Trophoblast cell (in vitro differentiated cells and primary cell): ENCODE data around the gene UBIAD1.

ENCODE experiments used
- DNase-seq, 2 donors: peaks; one replicate each; pipeline ENCODE4 v3.0.0-alpha.2; 2016
- H2AFZ ChIP-seq: 2 replicates; pipeline ENCODE4 v1.6.1; 2013; ENCODE audit warnings: low read length, moderate library complexity, mild to moderate bottlenecking; ENCODE audit not compliant: insufficient read depth, poor library complexity
- H2AK5ac ChIP-seq: 2 replicates; pipeline ENCODE4 v1.6.1; 2013; ENCODE audit warnings: mild to moderate bottlenecking, low read length
- H2BK120ac ChIP-seq: 2 replicates; pipeline ENCODE4 v1.6.1; 2013; ENCODE audit warnings: low read length, mild to moderate bottlenecking, moderate library complexity; ENCODE audit not compliant: insufficient read depth, poor library complexity
- H2BK12ac ChIP-seq: 2 replicates; pipeline ENCODE4 v1.6.1; 2013; ENCODE audit warnings: mild to moderate bottlenecking, low read length, moderate library complexity
- H2BK5ac ChIP-seq: 2 replicates; pipeline ENCODE4 v1.6.1; 2013; ENCODE audit warnings: low read length, low read depth, moderate library complexity, mild to moderate bottlenecking; ENCODE audit not compliant: poor library complexity
- H3K14ac ChIP-seq: 2 replicates; pipeline ENCODE4 v1.6.1; 2013; ENCODE audit warnings: mild to moderate bottlenecking, low read length
- H3K18ac ChIP-seq: 2 replicates; pipeline ENCODE4 v1.6.1; 2013; ENCODE audit warnings: mild to moderate bottlenecking, low read length
- H3K23ac ChIP-seq: 2 replicates; pipeline ENCODE4 v1.6.1; 2013; ENCODE audit warnings: low read length
- H3K27ac ChIP-seq: 2 replicates; pipeline ENCODE4 v1.5.1; 2013; ENCODE audit warnings: low read depth, mild to moderate bottlenecking, inconsistent platforms, low read length, moderate library complexity
- H3K27me3 ChIP-seq: 2 replicates; pipeline ENCODE4 v1.6.1; 2013; ENCODE audit warnings: inconsistent platforms, mild to moderate bottlenecking, low read length, moderate library complexity; ENCODE audit not compliant: insufficient read depth
- H3K36me3 ChIP-seq, 2 experiments: 1 replicate in 1 of 2; 2 replicates in 1 of 2; pipeline ENCODE4 v1.6.1; 2013; ENCODE audit warnings: low read length in 2 of 2, mild to moderate bottlenecking in 2 of 2, moderate library complexity in 1 of 2; ENCODE audit not compliant: insufficient read depth in 2 of 2, control insufficient read depth in 1 of 2
- H3K4ac ChIP-seq: 2 replicates; pipeline ENCODE4 v1.6.1; 2013; ENCODE audit warnings: low read depth, mild to moderate bottlenecking, low read length, moderate library complexity
- H3K4me1 ChIP-seq, 2 experiments: 1 replicate in 1 of 2; 2 replicates in 1 of 2; pipeline ENCODE4 v1.6.1; 2013; ENCODE audit warnings: low read length in 2 of 2, mild to moderate bottlenecking in 2 of 2, moderate library complexity in 1 of 2; ENCODE audit not compliant: insufficient read depth in 2 of 2, control insufficient read depth in 1 of 2
- H3K4me2 ChIP-seq: 2 replicates; pipeline ENCODE4 v1.6.1; 2013; ENCODE audit warnings: inconsistent platforms, mild to moderate bottlenecking, low read length, moderate library complexity
- H3K4me3 ChIP-seq: 2 replicates; pipeline ENCODE4 v1.5.1; 2013; ENCODE audit warnings: mild to moderate bottlenecking, low read depth, low read length, inconsistent platforms
- H3K79me1 ChIP-seq: one replicate; pipeline ENCODE4 v1.6.1; 2013; ENCODE audit warnings: low read length
- H3K79me2 ChIP-seq: 2 replicates; pipeline ENCODE4 v1.6.1; 2013; ENCODE audit warnings: low read length, mild to moderate bottlenecking; ENCODE audit not compliant: control insufficient read depth, insufficient read depth, poor library complexity
- H3K9ac ChIP-seq: 2 replicates; pipeline ENCODE4 v1.6.1; 2013; ENCODE audit warnings: mild to moderate bottlenecking, low read length
- H3K9me3 ChIP-seq: 2 replicates; pipeline ENCODE4 v1.6.1; 2013; ENCODE audit warnings: low read depth, mild to moderate bottlenecking, control low read depth, inconsistent platforms, low read length; ENCODE audit not compliant: insufficient read depth
- H4K12ac ChIP-seq: 2 replicates; pipeline ENCODE4 v1.6.1; 2013; ENCODE audit warnings: low read depth, mild to moderate bottlenecking, low read length, moderate library complexity
- H4K8ac ChIP-seq: 2 replicates; pipeline ENCODE4 v1.6.1; 2013; ENCODE audit warnings: low read depth, mild to moderate bottlenecking, low read length, moderate library complexity
- H4K91ac ChIP-seq: one replicate; pipeline ENCODE4 v1.6.1; 2013; ENCODE audit warnings: low read depth, mild to moderate bottlenecking, low read length, moderate library complexity
- WGBS: extraction: QIAGEN DNeasy Blood & Tissue Kit; methylation state at CpG from one replicate; pipeline ENCODE4 v1.1.7; 2013; ENCODE audit warnings: missing lambda C conversion rate; ENCODE audit not compliant: insufficient read length, insufficient coverage; ENCODE audit errors: extremely low coverage; 5-methylcytosine and 5-hydroxymethylcytosine counted together

The UBIAD1 gene

GRCh38 chr1:11281518-11282331, 8.7 kb downstream of the UBIAD1 start:
- H2AK5ac ChIP-seq, result no peak overlapping the region
- no peak overlapping the region for H4K8ac ChIP-seq
- H3K9me3 ChIP-seq, result no peaks in the 10 kb centered on the region
- H3K79me2 ChIP-seq, result no peaks in the 10 kb centered on the region
- no peak overlapping the region for H4K91ac ChIP-seq
- no peaks in the 10 kb centered on the region for H3K79me1 ChIP-seq
- no peak overlapping the region for H2AFZ ChIP-seq
- peaks cover 5 to 7% of the 10 kb centered on the region in 2 experiments for H3K36me3 ChIP-seq
- no peak overlapping the region for H3K4me3 ChIP-seq
- no peak overlapping the region for H3K4me2 ChIP-seq
- no peak overlapping the region for H3K4ac ChIP-seq
- H3K27ac ChIP-seq, result no peak overlapping the region
- H4K12ac ChIP-seq, result no peak overlapping the region
- no peak overlapping the region for H3K18ac ChIP-seq
- no peak overlapping the region for H2BK12ac ChIP-seq
- DNase-seq, result no peak
- no peak overlapping the region for H3K23ac ChIP-seq
- H2BK5ac ChIP-seq, result no peak overlapping the region
- no peaks in the 10 kb centered on the region for H3K4me1 ChIP-seq
- H3K14ac ChIP-seq, result no peak overlapping the region
- no peak overlapping the region for H3K9ac ChIP-seq
- H3K27me3 ChIP-seq, result no peaks in the 10 kb centered on the region
- no peak overlapping the region for H2BK120ac ChIP-seq
- WGBS, result no CpG with 5 or more reads among the region's 8 CpGs

- H3K27me3 ChIP-seq, result no peaks in the 10 kb centered on the region
- H3K23ac ChIP-seq, result no peak overlapping the region
- no peak overlapping the region for H2BK120ac ChIP-seq
- no peak overlapping the region for H2BK12ac ChIP-seq
- H3K4me2 ChIP-seq, result no peak overlapping the region
- H3K27ac ChIP-seq, result no peak overlapping the region
- no peak overlapping the region for H2AK5ac ChIP-seq
- no peaks in the 10 kb centered on the region for H3K4me1 ChIP-seq
- H3K4ac ChIP-seq, result no peak overlapping the region
- no peak overlapping the region for H4K12ac ChIP-seq
- no peak overlapping the region for H4K91ac ChIP-seq
- no peak overlapping the region for H3K4me3 ChIP-seq
- no peak overlapping the region for H3K14ac ChIP-seq
- H3K18ac ChIP-seq, result no peak overlapping the region
- H3K9me3 ChIP-seq, result no peaks in the 10 kb centered on the region
- no CpG with 5 or more reads among the region's 6 CpGs for WGBS
- H2AFZ ChIP-seq, result no peak overlapping the region
- H3K36me3 ChIP-seq, result peaks cover 7 to 10% of the 10 kb centered on the region in 2 experiments
- H3K9ac ChIP-seq, result no peak overlapping the region
- H3K79me2 ChIP-seq, result no peaks in the 10 kb centered on the region
- no peaks in the 10 kb centered on the region for H3K79me1 ChIP-seq
- no peak overlapping the region for H2BK5ac ChIP-seq
- no peak overlapping the region for H4K8ac ChIP-seq
- no peak for DNase-seq
Observed at GRCh38 chr1:11283151-11283550, 10.2 kb downstream of the UBIAD1 start.

- Histone ChIP-seq H3K18ac (no peak overlapping the region), H2AFZ (no peak overlapping the region), H4K8ac (no peak overlapping the region), H3K4me1 (no peaks in the 10 kb centered on the region), H3K9me3 (peaks cover 2% of the 10 kb centered on the region), H3K27ac (no peak overlapping the region), H3K27me3 (no peaks in the 10 kb centered on the region), H2BK12ac (no peak overlapping the region), H3K4me3 (no peak overlapping the region), H3K4me2 (no peak overlapping the region), H2AK5ac (no peak overlapping the region), H2BK120ac (no peak overlapping the region), H3K79me1 (no peaks in the 10 kb centered on the region), H3K9ac (no peak overlapping the region), H3K4ac (no peak overlapping the region), H2BK5ac (no peak overlapping the region), H3K14ac (no peak overlapping the region), H4K12ac (no peak overlapping the region), H3K79me2 (no peaks in the 10 kb centered on the region), H3K23ac (no peak overlapping the region), H4K91ac (no peak overlapping the region), H3K36me3 (peaks cover 7 to 10% of the 10 kb centered on the region in 2 experiments)
- WGBS, result 100% methylated on average over 1 of the region's 6 CpGs
- DNase-seq, result no peak
Observed at GRCh38 chr1:11284784-11285183, 11.8 kb downstream of the UBIAD1 start.

GRCh38 chr1:11285883-11286734, 13.1 kb downstream of the UBIAD1 start:
- no peak for DNase-seq
- no peak overlapping the region for H2AK5ac ChIP-seq

More at GRCh38 chr1:11285883-11286734, 13.1 kb downstream of the UBIAD1 start:
- no peaks in the 10 kb centered on the region for H3K79me2 ChIP-seq
- peak overlapping the region; percentile 74 for H3K9ac ChIP-seq
- no peak overlapping the region for H2BK12ac ChIP-seq
- no peaks in the 10 kb centered on the region for H3K79me1 ChIP-seq
- H4K91ac ChIP-seq, result no peak overlapping the region
- peaks cover 2% of the 10 kb centered on the region for H3K9me3 ChIP-seq
- H3K27ac ChIP-seq, result no peak overlapping the region
- H3K4me3 ChIP-seq, result no peak overlapping the region
- H2BK5ac ChIP-seq, result no peak overlapping the region
- H2BK120ac ChIP-seq, result no peak overlapping the region
- H3K18ac ChIP-seq, result no peak overlapping the region
- peaks cover 7 to 9% of the 10 kb centered on the region in 2 experiments for H3K36me3 ChIP-seq
- H3K4ac ChIP-seq, result no peak overlapping the region
- H4K8ac ChIP-seq, result no peak overlapping the region
- no peak overlapping the region for H3K14ac ChIP-seq
- no peak overlapping the region for H3K23ac ChIP-seq
- no peaks in the 10 kb centered on the region for H3K27me3 ChIP-seq
- no peak overlapping the region for H4K12ac ChIP-seq
- no peak overlapping the region for H2AFZ ChIP-seq
- H3K4me2 ChIP-seq, result no peak overlapping the region
- WGBS, result no CpG with 5 or more reads among the region's 7 CpGs
- H3K4me1 ChIP-seq, result no peaks in the 10 kb centered on the region
